ENCODE data around the gene PEX11G. TPM values are rescaled to one million over a fixed set of nuclear protein-coding genes. Genes with fewer than 3 reads are reported as not detected.

PEX11G gene
- polyA plus RNA-seq, 1 donor from 2014 or later, result 1.3 TPM

DNA sequence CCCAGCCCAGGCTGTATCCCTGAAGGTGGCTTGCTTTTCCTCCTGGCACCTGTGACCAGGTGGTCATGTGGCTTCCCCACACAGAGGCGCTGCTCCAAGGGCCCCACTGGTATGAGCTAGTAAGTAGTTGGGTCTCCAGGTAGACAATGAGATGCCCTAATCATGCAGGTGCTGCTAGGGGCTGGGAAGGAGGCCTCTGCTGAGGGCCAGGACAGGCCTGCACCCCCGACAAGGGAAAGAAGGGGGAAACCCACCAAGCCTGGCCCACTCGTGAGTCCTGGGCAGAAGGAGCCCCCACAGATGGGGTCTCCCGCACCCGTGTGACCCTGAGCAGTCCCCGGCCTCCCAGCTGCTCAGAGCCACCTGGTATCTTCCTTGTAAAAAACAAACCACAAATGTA is 13.2 kb downstream of the PEX11G start:
- H3K27me3 ChIP-seq (ENCODE audit: insufficient read depth, low read depth, low read length), result no peaks in the 10 kb centered on the region
- no peak for TF ChIP-seq POLR2AphosphoS5 (IDR thresholded peaks at IDR 0.05)
- TF ChIP-seq TAF1 (IDR thresholded peaks at IDR 0.05; ENCODE audit: low read depth), result no peak
- TF ChIP-seq EZH2 (IDR thresholded peaks at IDR 0.05; ENCODE audit: borderline replicate concordance, insufficient read depth, low read length, poor library complexity, severe bottlenecking), result no peak
- TF ChIP-seq CTCF (IDR thresholded peaks at IDR 0.05; ENCODE audit: poor library complexity, severe bottlenecking), result no peak
- TF ChIP-seq EP300 (conservative IDR thresholded peaks at IDR 0.05; ENCODE audit: poor library complexity, severe bottlenecking), result no peak
- TF ChIP-seq REST (IDR thresholded peaks at IDR 0.05; ENCODE audit: borderline replicate concordance), result no peak
- no peak for TF ChIP-seq MXI1 (conservative IDR thresholded peaks at IDR 0.05; ENCODE audit: poor library complexity, severe bottlenecking)
- no peak for TF ChIP-seq RAD21 (conservative IDR thresholded peaks at IDR 0.05)
- no peak for TF ChIP-seq SMC3 (conservative IDR thresholded peaks at IDR 0.05; ENCODE audit: poor library complexity)
- H3K27ac ChIP-seq (ENCODE audit: low read length), result no peak overlapping the region
- no peaks in the 10 kb centered on the region for H3F3A ChIP-seq (ENCODE audit: insufficient read depth, low read length, poor library complexity, severe bottlenecking)
- H3K9ac ChIP-seq (ENCODE audit: low read length), result no peak overlapping the region
- H3K9me2 ChIP-seq (ENCODE audit: insufficient read depth, low read length), result no peaks in the 10 kb centered on the region
- H3K4me2 ChIP-seq (ENCODE audit: low read length), result no peak overlapping the region
- no peaks in the 10 kb centered on the region for H3K36me3 ChIP-seq (ENCODE audit: insufficient read depth, low read length)
- H4K20me1 ChIP-seq (ENCODE audit: insufficient read depth), result no peaks in the 10 kb centered on the region
- H3K9me3 ChIP-seq (ENCODE audit: low read length), result no peaks in the 10 kb centered on the region
- no peaks in the 10 kb centered on the region for H3K79me2 ChIP-seq (replicated peaks; ENCODE audit: insufficient read depth, low read length)
- no peak overlapping the region for H3K4me3 ChIP-seq (ENCODE audit: low read length)
- no peak overlapping the region for H2AFZ ChIP-seq (ENCODE audit: low read depth, low read length)

DNA sequence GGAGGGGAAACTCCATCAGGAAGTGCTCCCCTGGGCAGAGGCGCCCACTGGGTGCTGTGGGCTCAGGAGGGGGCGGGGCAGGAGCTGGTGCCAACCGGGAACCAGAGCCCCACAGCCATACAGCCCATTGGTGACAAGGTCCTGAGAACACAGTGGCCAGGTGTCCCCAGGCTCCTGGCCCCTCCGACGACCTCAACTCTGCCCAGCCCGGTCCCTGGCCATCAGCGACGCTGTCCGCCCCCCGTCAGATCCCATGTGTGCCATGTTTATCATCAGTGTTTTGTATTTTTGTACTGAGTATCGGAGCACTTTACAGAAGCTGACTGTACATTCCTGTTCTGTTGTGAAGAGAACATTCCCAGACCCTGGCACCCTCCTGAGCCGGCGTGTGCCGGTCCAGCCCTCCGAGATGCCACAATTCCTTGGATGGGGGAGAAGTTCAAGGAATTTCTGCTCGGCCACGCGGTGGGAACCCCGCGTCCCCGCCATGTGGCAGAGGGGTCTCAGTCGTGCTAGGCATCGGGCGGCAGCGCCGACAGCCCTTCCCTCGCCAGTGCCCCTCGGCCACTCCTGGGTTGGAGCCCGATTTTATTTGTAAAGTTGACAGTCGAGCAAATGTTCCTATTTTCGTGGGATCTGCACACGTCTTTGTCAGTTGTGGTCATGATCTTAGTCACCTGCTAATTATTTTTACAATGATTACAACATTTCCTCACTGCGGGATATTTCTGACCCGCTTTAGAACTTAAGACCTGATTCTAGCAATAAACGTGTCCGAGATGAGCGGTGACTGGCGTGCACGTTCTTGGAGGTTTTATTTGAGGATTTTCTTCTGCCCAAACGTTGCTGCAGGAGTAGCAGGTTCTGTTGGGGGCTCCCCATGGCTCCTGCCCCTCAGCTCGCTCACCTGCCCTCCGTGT is 16.9 kb downstream of the PEX11G start:
- no peak overlapping the region for H3K9ac ChIP-seq (ENCODE audit: low read length)
- H3K9me2 ChIP-seq (ENCODE audit: insufficient read depth, low read length), result no peaks in the 10 kb centered on the region
- no peaks in the 10 kb centered on the region for H3K79me2 ChIP-seq (replicated peaks; ENCODE audit: insufficient read depth, low read length)
- H3K9me3 ChIP-seq (ENCODE audit: low read length), result no peaks in the 10 kb centered on the region
- no peak overlapping the region for H3K4me2 ChIP-seq (ENCODE audit: low read length)
- no peaks in the 10 kb centered on the region for H4K20me1 ChIP-seq (ENCODE audit: insufficient read depth)
- no peak overlapping the region for H3K4me3 ChIP-seq (ENCODE audit: low read length)
- H3K36me3 ChIP-seq (ENCODE audit: insufficient read depth, low read length), result no peaks in the 10 kb centered on the region
- H3F3A ChIP-seq (ENCODE audit: insufficient read depth, low read length, poor library complexity, severe bottlenecking), result no peaks in the 10 kb centered on the region
- H3K27me3 ChIP-seq (ENCODE audit: insufficient read depth, low read depth, low read length), result no peaks in the 10 kb centered on the region
- TF ChIP-seq CTCF (IDR thresholded peaks at IDR 0.05; ENCODE audit: poor library complexity, severe bottlenecking) (no peak), TAF1 (IDR thresholded peaks at IDR 0.05; ENCODE audit: low read depth) (no peak), MXI1 (conservative IDR thresholded peaks at IDR 0.05; ENCODE audit: poor library complexity, severe bottlenecking) (no peak), RAD21 (conservative IDR thresholded peaks at IDR 0.05) (no peak), EP300 (conservative IDR thresholded peaks at IDR 0.05; ENCODE audit: poor library complexity, severe bottlenecking) (no peak), SMC3 (conservative IDR thresholded peaks at IDR 0.05; ENCODE audit: poor library complexity) (no peak), REST (IDR thresholded peaks at IDR 0.05; ENCODE audit: borderline replicate concordance) (no peak), EZH2 (IDR thresholded peaks at IDR 0.05; ENCODE audit: borderline replicate concordance, insufficient read depth, low read length, poor library complexity, severe bottlenecking) (no peak), POLR2AphosphoS5 (IDR thresholded peaks at IDR 0.05) (no peak)
- H3K27ac ChIP-seq (ENCODE audit: low read length), result no peak overlapping the region
- H2AFZ ChIP-seq (ENCODE audit: low read depth, low read length), result no peak overlapping the region
